Tibial nerve (tissue), 4 donors: ENCODE measurements around the gene PDXDC1. TPM values are rescaled to one million over a fixed set of nuclear protein-coding genes. Genes with fewer than 3 reads are reported as not detected.
"Not testable (repeated sequence)": the region's sequence is repeated elsewhere in the genome, so short reads cannot be mapped to it uniquely, and the experiment has no call there.

Experiments
- DNase-seq, 2 donors: peaks; one replicate each; pipeline ENCODE4 v3.0.0-alpha.2; 2019; ENCODE audit warnings: low spot score in 2 of 2
- H3K27ac ChIP-seq, 4 donors: fragments of 200-600 bp; sonication (generic) in 3 of 4; one replicate each; pipeline ENCODE4 v1.5.1; 2017 to 2019; ENCODE audit warnings: mild to moderate bottlenecking in 1 of 4
- H3K27me3 ChIP-seq, 2 donors: fragments of 200-600 bp; sonication (generic) in 1 of 2; one replicate each; pipeline versions ENCODE4 v1.5.1 to v1.6.0; 2017 to 2019
- H3K36me3 ChIP-seq, 3 donors: fragments of 200-600 bp; sonication (generic); one replicate each; pipeline ENCODE4 v1.5.1; 2018 to 2019
- H3K4me1 ChIP-seq, 4 donors: fragments of 200-600 bp; sonication (generic) in 3 of 4; one replicate each; pipeline ENCODE4 v1.5.1; 2017 to 2019
- H3K4me3 ChIP-seq, 4 donors: fragments of 200-600 bp; sonication (generic) in 3 of 4; one replicate each; pipeline ENCODE4 v1.5.1; 2017 to 2019; ENCODE audit warnings: mild to moderate bottlenecking in 1 of 4, moderate library complexity in 1 of 4
- H3K9me3 ChIP-seq, 4 donors: fragments of 200-600 bp; sonication (generic) in 3 of 4; one replicate each; pipeline ENCODE4 v1.5.1; 2017 to 2019
- EP300 ChIP-seq, 2 donors: sonication (generic); formaldehyde crosslinking; IDR thresholded peaks; one replicate each; pipeline ENCODE4 v1.6.1; 2017; ENCODE audit warnings: antibody characterized with exemption in 2 of 2, mild to moderate bottlenecking in 1 of 2
- POLR2A ChIP-seq, 2 donors: fragments of 450-650 bp; IDR thresholded peaks; one replicate each; pipeline ENCODE4 v1.6.1; 2017; ENCODE audit warnings: antibody characterized with exemption in 2 of 2, mild to moderate bottlenecking in 2 of 2, moderate library complexity in 2 of 2
- WGBS, 2 donors: methylation state at CpG; one replicate each; pipeline ENCODE4 v1.1.5; 2018; 5-methylcytosine and 5-hydroxymethylcytosine counted together
- total RNA-seq, 4 donors: library from RNA; depleted of rRNA; stranded (reverse); fragments of >200 nt; gene quantifications; one replicate each; pipeline ENCODE4 v1.1.0, GENCODE V29; 2016
- TF ChIP-seq, protein P1 (sequence below), 5 experiments: fragments of 200-600 bp in 3 of 5; fragments of 450-650 bp in 2 of 5; sonication (generic) in 3 of 5; IDR thresholded peaks; one replicate each; pipeline ENCODE4 v1.5.1; 2016 to 2019; ENCODE audit warnings: antibody characterized with exemption in 5 of 5, mild to moderate bottlenecking in 3 of 5, moderate library complexity in 2 of 5

Gene PDXDC1
- total RNA-seq, 4 donors from 2014 or later = 40.6 to 55.1 (median 52.6) TPM

GRCh38 chr16:15071013-15071412 lies 96.2 kb downstream of the PDXDC1 start:
- not testable (repeated sequence) for H3K4me3 ChIP-seq, DNase-seq, H3K9me3 ChIP-seq, H3K27ac ChIP-seq, H3K4me1 ChIP-seq, H3K27me3 ChIP-seq
- peaks cover 0 to 57% (median 25%) of the 10 kb centered on the region in 3 donors for H3K36me3 ChIP-seq
- 55 to 75% methylated on average over 4 of the region's 4 CpGs for WGBS, 2 donors

GRCh38 chr16:15071916-15072769 lies 97.3 kb downstream of the PDXDC1 start:
- WGBS, 2 donors = 44 to 50% methylated on average over 15 to 16 of the region's 16 CpGs
- not testable (repeated sequence) for H3K27ac ChIP-seq, H3K4me1 ChIP-seq, DNase-seq, H3K4me3 ChIP-seq, H3K27me3 ChIP-seq, H3K9me3 ChIP-seq
- TF ChIP-seq, protein P1, sequence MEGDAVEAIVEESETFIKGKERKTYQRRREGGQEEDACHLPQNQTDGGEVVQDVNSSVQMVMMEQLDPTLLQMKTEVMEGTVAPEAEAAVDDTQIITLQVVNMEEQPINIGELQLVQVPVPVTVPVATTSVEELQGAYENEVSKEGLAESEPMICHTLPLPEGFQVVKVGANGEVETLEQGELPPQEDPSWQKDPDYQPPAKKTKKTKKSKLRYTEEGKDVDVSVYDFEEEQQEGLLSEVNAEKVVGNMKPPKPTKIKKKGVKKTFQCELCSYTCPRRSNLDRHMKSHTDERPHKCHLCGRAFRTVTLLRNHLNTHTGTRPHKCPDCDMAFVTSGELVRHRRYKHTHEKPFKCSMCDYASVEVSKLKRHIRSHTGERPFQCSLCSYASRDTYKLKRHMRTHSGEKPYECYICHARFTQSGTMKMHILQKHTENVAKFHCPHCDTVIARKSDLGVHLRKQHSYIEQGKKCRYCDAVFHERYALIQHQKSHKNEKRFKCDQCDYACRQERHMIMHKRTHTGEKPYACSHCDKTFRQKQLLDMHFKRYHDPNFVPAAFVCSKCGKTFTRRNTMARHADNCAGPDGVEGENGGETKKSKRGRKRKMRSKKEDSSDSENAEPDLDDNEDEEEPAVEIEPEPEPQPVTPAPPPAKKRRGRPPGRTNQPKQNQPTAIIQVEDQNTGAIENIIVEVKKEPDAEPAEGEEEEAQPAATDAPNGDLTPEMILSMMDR (IDR thresholded peaks at IDR 0.05) = peak in 3 of 5 experiments; percentile 9 to 40 (median 37)
- peaks cover 0 to 60% (median 28%) of the 10 kb centered on the region in 3 donors for H3K36me3 ChIP-seq

DNA sequence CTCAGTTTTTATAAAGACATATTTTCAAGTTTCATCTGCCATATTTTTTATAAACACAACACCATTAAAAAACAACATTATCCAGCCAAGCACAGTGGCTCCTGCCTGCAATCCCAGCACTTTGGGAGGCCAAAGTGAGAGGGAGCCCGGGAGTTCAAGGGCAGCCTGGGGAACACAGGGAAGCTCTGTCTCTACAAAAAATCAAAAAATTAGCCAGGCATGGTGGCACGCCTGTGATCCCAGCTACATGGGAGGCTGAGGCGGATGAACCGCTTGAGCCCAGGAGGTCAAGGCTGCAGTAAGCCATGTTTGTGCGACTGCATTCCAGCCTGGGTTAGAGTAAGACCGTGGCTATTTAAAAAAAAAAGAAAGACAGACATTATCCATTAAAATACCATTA lies 98.3 kb downstream of the PDXDC1 start:
- DNase-seq = no peak
- Histone ChIP-seq H3K27ac (no peak overlapping the region), H3K27me3 (no peaks in the 10 kb centered on the region), H3K36me3 (peaks cover 0 to 61% (median 28%) of the 10 kb centered on the region in 3 donors), H3K9me3 (no peaks in the 10 kb centered on the region), H3K4me1 (no peaks in the 10 kb centered on the region), H3K4me3 (no peak overlapping the region)
- 51 to 63% methylated on average over 6 of the region's 6 CpGs for WGBS, 2 donors
- TF ChIP-seq, protein P1 (IDR thresholded peaks at IDR 0.05) = no peak
- TF ChIP-seq POLR2A (IDR thresholded peaks at IDR 0.05) = no peak
- TF ChIP-seq EP300 (IDR thresholded peaks at IDR 0.05) = no peak

DNA sequence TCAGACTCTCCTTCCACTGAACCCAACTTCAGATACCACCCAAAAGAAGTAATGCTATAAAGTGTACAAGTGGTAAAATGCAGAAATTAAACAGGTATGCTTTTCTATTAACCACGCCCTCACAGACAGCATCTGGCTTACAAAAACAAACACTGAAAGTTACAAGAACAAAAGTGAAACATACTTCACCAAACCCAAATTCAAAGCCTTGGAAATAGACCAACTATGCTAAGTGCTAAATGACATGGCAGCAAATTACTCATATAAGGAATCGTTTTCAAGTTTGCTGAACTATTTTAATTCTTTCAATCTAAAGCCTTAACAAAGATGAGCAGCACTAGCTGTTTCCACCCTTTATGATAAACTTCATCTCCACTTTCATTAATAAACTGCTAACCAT lies 101.3 kb downstream of the PDXDC1 start:
- H3K27me3 ChIP-seq, H3K9me3 ChIP-seq, DNase-seq, H3K4me1 ChIP-seq, H3K27ac ChIP-seq, H3K4me3 ChIP-seq: not testable (repeated sequence)
- peaks cover 0 to 55% (median 17%) of the 10 kb centered on the region in 3 donors for H3K36me3 ChIP-seq
- 69 to 76% methylated on average over 2 of the region's 2 CpGs for WGBS, 2 donors

DNA sequence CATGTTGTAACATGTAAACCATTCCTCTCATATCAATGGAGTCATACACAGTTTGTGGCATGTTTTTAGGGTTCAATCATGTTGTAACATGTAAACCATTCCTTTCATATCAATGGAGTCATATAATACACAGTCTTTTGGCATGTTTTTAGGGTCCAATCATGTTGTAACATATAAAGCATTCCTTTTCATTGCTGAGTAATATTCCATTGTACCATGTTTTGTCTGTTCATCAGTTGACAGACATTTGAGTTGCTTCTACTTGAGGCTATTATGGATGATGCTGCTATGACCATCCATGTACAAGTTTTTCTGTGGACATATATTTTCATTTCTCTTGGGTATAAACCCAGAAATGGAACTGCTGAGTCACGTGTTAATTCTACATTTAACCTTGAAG lies 106.1 kb downstream of the PDXDC1 start:
- H3K4me3 ChIP-seq, DNase-seq, H3K9me3 ChIP-seq, H3K27ac ChIP-seq, H3K27me3 ChIP-seq, H3K4me1 ChIP-seq: not testable (repeated sequence)
- 40 to 93% methylated on average over 1 of the region's 1 CpG for WGBS, 2 donors
- H3K36me3 ChIP-seq = peaks cover 3 to 67% (median 8%) of the 10 kb centered on the region in 3 donors

DNA sequence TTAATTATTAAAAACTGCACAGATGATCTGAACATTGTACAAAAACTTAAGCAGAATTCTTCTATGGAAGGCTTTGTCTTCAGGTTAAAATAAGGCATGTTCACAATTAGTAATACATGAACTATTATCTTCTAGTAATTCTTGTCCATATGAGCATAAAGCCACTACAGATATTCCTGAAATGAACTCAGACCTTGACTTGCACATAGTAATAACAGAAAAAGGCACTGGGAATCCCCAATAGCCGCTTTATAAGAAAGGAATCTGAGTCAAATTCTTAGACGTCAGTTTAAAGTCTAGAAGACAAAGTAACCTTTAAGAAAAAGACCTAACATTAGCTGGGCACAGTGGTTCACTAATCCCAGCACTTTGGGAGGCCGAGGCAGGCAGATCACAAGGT lies 108.0 kb downstream of the PDXDC1 start:
- H3K27ac ChIP-seq, DNase-seq: not testable (repeated sequence)

DNA sequence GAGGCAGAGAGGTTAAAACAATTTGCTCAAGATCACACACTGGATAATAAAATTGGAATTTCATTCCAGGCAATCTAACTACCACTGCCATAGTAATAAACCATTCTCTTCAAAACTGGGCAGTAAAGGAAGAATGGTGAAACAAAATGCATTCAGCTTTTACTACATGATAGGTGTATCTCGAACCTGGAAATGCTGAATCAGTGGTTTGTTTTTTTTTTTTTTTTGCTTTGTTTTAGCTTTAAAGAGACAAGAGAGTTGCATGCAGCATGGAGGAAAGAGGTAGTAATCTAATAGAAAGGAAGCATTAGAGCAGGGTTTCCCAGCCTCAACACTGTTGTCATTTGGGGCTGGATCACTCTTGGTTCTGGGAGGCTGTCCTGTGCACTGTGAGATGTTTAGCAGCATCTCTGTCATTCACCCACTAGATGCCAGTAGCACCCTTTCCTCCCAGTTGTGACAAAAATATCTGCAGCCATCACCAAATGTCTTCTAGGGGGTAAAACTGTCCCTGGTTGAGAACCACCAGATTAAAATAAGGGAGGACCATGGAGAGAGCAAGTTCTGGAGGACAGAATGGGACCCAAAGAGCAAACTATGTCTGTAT lies 115.9 kb downstream of the PDXDC1 start:
- not testable (repeated sequence) for H3K27ac ChIP-seq, DNase-seq, H3K9me3 ChIP-seq, H3K4me3 ChIP-seq, H3K27me3 ChIP-seq
- WGBS, 2 donors = 74 to 86% methylated on average over 1 of the region's 1 CpG
- peaks cover 0 to 35% (median 0%) of the 10 kb centered on the region in 3 donors for H3K36me3 ChIP-seq
- peaks cover 0 to 25% (median 9%) of the 10 kb centered on the region in 4 donors for H3K4me1 ChIP-seq

More for the DNA sequence above, 108.0 kb downstream of the PDXDC1 start:
- H3K9me3 ChIP-seq, H3K4me3 ChIP-seq, H3K27me3 ChIP-seq, H3K4me1 ChIP-seq: not testable (repeated sequence)
- peaks cover 3 to 56% (median 4%) of the 10 kb centered on the region in 3 donors for H3K36me3 ChIP-seq
- WGBS, 2 donors = 71 to 80% methylated on average over 3 of the region's 3 CpGs

DNA sequence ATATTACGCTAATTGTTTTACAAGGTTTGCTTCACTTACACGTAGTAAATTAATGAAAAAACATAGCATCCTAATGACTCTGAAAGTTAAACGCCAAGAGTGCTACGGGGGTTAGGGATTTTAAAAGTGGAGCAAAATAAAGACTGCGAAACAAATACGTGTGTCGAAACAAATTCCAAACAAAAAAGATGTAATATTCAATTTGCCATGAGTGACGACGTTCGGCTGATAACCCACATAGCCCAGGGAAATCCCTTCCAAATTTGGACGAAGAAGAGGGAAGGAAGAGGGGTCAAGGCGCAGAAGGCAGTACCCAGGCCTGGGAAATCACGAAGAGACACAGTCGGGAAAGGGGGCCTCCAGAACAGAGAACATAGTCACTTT lies 118.7 kb downstream of the PDXDC1 start:
- H3K4me1 ChIP-seq = peaks cover 0 to 22% (median 9%) of the 10 kb centered on the region in 4 donors
- DNase-seq, H3K27me3 ChIP-seq, H3K9me3 ChIP-seq: not testable (repeated sequence)
- H3K27ac ChIP-seq = peak overlapping the region; percentile 62 to 90 (median 88)
- peak overlapping the region; percentile 29 to 72 (median 66) for H3K4me3 ChIP-seq
- WGBS, 2 donors = 6 to 13% methylated on average over 14 of the region's 14 CpGs
- peaks cover 0 to 29% (median 0%) of the 10 kb centered on the region in 3 donors for H3K36me3 ChIP-seq
